CD4-positive, alpha-beta T cell (primary cell): ENCODE data around the gene RRAD. TPM values are rescaled to one million over a fixed set of nuclear protein-coding genes. Genes with fewer than 3 reads are reported as not detected.

Source experiments
- ATAC-seq: fragments of 200-7000 bp; cut with Tn5 transposase; one replicate; pipeline ENCODE4 v1.10.0; 2022; ENCODE audit warnings: mild to moderate bottlenecking; ENCODE audit not compliant: poor library complexity
- CTCF ChIA-PET: fragments of 350-600 bp; sonication (Branson Sonifier 250); formaldehyde crosslinking; loops from one replicate; lab custom pipeline; 2021; ENCODE audit warnings: antibody characterized with exemption, inconsistent platforms; lab: Charles Lee
- POLR2A ChIA-PET: fragments of 350-600 bp; sonication (Branson Sonifier 250); formaldehyde crosslinking; loops from one replicate; lab custom pipeline; 2021; ENCODE audit warnings: antibody characterized with exemption, inconsistent platforms; lab: Charles Lee
- DNase-seq, 14 experiments: peaks; one replicate each; pipeline ENCODE4 v3.0.0-alpha.2; 2013 to 2020; ENCODE audit warnings: mixed read lengths in 2 of 14
- H3K27ac ChIP-seq, 2 donors: one replicate each; pipeline versions ENCODE4 v1.5.1 to v1.7.0; 2013; ENCODE audit warnings: low read length in 2 of 2, low read depth in 1 of 2, mild to moderate bottlenecking in 1 of 2
- H3K27me3 ChIP-seq, 2 experiments: 1 replicate in 1 of 2; 2 replicates in 1 of 2; pipeline versions ENCODE4 v1.6.1 to v1.7.0; 2013; ENCODE audit warnings: low read length in 2 of 2, control low read depth in 1 of 2, mild to moderate bottlenecking in 1 of 2, moderate library complexity in 1 of 2; ENCODE audit not compliant: insufficient read depth in 2 of 2, control insufficient read depth in 1 of 2
- H3K36me3 ChIP-seq: one replicate; pipeline ENCODE4 v1.6.1; 2013; ENCODE audit warnings: low read length, control low read depth; ENCODE audit not compliant: insufficient read depth
- H3K4me1 ChIP-seq: one replicate; pipeline ENCODE4 v1.6.1; 2013; ENCODE audit warnings: low read length, control low read depth; ENCODE audit not compliant: insufficient read depth
- H3K4me3 ChIP-seq: one replicate; pipeline ENCODE4 v1.5.1; 2013; ENCODE audit warnings: mild to moderate bottlenecking, low read length, moderate library complexity
- H3K9me3 ChIP-seq, 2 experiments: 1 replicate in 1 of 2; 2 replicates in 1 of 2; pipeline versions ENCODE4 v1.6.1 to v1.7.0; 2013; ENCODE audit warnings: low read length in 2 of 2, mild to moderate bottlenecking in 2 of 2, control low read depth in 1 of 2, moderate library complexity in 1 of 2; ENCODE audit not compliant: control insufficient read depth in 1 of 2, insufficient read depth in 1 of 2
- H3K27ac Mint-ChIP-seq: one replicate; pipeline ENCODE4 v1.8.0; 2020; ENCODE audit warnings: mixed read lengths
- H3K27me3 Mint-ChIP-seq: one replicate; pipeline ENCODE4 v1.8.0; 2021; ENCODE audit warnings: mixed read lengths
- H3K36me3 Mint-ChIP-seq: one replicate; pipeline ENCODE4 v1.8.0; 2021; ENCODE audit warnings: low read depth, mixed read lengths
- H3K4me1 Mint-ChIP-seq: one replicate; pipeline ENCODE4 v1.8.0; 2021; ENCODE audit warnings: low read depth, mixed read lengths
- H3K4me3 Mint-ChIP-seq: one replicate; pipeline ENCODE4 v1.8.0; 2020; ENCODE audit warnings: mild to moderate bottlenecking, mixed read lengths
- H3K9me3 Mint-ChIP-seq: one replicate; pipeline ENCODE4 v1.8.0; 2020; ENCODE audit warnings: mixed read lengths
- intact Hi-C, 2 experiments: fragments of 100-400 bp; cut with DNase I in 1 of 2; cut with micrococcal nuclease in 1 of 2; formaldehyde crosslinking; loops; one replicate each; pipeline versions ENCODE4 v1.15.1 to v1.9.0; 2023 to 2025; cut with DNase I, micrococcal nuclease
- total RNA-seq, 174 experiments: library from RNA in 2 of 174; stranded (reverse) in 2 of 174; gene quantifications; one replicate each; pipeline ENCODE4 v1.2.3 and lab custom pipeline; 2021 to 2026
- TF ChIP-seq, protein P1 (sequence below): fragments of 200-600 bp; IDR thresholded peaks from one replicate; pipeline ENCODE4 v1.8.0; 2022; ENCODE audit warnings: antibody characterized with exemption, mild to moderate bottlenecking

The RRAD gene
- total RNA-seq, 2 experiments from 2014 or later = 0.28 to 0.49 TPM

DNA sequence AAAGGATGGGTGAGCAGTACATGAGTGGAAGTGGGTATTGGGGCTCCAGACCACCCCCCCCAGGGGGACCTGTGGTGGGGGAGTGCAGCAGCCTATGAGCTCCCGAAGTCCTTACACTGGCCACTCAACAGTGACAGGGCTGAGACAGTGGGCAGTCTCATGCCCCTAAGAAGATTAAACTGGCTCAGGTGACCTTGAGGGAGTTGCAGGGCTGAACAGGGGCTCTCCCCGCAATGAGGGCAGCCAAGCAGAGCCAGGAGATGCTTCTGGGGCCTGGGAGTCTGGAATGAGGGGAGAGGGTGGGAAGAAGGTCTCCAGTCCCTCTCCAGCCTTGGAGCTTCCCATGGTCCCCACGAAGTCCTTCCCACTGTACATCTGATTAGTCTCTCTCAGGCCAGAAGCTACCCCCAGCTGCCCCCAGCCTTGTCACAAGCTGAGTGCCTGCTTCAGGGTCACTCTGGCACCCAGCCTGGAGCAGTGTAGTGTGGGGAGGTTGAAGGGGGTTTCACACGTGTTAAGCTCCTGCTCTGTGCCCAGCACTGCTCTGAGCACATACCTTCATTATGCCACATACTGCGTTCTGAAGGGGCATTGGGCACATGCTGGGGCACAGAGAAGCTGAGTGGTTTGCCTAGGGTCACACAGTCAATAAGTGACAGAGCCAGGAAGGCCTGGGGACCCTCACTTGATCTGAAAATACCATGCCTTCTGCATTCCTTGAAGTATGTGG, 5.6 kb downstream of the RRAD start:
- Mint-ChIP-seq H3K4me3 (no peak overlapping the region), H3K27ac (no peak overlapping the region), H3K27me3 (peaks cover 32% of the 10 kb centered on the region), H3K36me3 (no peaks in the 10 kb centered on the region), H3K9me3 (no peaks in the 10 kb centered on the region), H3K4me1 (no peaks in the 10 kb centered on the region)
- H3K27me3 ChIP-seq = peaks cover 18 to 29% of the 10 kb centered on the region in 2 experiments
- no peak overlapping the region for H3K27ac ChIP-seq
- TF ChIP-seq, protein P1, sequence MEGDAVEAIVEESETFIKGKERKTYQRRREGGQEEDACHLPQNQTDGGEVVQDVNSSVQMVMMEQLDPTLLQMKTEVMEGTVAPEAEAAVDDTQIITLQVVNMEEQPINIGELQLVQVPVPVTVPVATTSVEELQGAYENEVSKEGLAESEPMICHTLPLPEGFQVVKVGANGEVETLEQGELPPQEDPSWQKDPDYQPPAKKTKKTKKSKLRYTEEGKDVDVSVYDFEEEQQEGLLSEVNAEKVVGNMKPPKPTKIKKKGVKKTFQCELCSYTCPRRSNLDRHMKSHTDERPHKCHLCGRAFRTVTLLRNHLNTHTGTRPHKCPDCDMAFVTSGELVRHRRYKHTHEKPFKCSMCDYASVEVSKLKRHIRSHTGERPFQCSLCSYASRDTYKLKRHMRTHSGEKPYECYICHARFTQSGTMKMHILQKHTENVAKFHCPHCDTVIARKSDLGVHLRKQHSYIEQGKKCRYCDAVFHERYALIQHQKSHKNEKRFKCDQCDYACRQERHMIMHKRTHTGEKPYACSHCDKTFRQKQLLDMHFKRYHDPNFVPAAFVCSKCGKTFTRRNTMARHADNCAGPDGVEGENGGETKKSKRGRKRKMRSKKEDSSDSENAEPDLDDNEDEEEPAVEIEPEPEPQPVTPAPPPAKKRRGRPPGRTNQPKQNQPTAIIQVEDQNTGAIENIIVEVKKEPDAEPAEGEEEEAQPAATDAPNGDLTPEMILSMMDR = no peak
- CTCF ChIA-PET = no interaction called here
- H3K4me3 ChIP-seq = no peak overlapping the region
- ATAC-seq (no peak), DNase-seq (no peak)
- intact Hi-C loops = no loop called here
- no peaks in the 10 kb centered on the region for H3K36me3 ChIP-seq
- peaks cover 0 to 11% of the 10 kb centered on the region in 2 experiments for H3K9me3 ChIP-seq
- peaks cover 7% of the 10 kb centered on the region for H3K4me1 ChIP-seq
- POLR2A ChIA-PET = interaction anchor here (0.6 kb wide), 1 partner anchor 45 kb away, joined by 4 read pairs; no protein-coding TSS in a partner anchor

DNA sequence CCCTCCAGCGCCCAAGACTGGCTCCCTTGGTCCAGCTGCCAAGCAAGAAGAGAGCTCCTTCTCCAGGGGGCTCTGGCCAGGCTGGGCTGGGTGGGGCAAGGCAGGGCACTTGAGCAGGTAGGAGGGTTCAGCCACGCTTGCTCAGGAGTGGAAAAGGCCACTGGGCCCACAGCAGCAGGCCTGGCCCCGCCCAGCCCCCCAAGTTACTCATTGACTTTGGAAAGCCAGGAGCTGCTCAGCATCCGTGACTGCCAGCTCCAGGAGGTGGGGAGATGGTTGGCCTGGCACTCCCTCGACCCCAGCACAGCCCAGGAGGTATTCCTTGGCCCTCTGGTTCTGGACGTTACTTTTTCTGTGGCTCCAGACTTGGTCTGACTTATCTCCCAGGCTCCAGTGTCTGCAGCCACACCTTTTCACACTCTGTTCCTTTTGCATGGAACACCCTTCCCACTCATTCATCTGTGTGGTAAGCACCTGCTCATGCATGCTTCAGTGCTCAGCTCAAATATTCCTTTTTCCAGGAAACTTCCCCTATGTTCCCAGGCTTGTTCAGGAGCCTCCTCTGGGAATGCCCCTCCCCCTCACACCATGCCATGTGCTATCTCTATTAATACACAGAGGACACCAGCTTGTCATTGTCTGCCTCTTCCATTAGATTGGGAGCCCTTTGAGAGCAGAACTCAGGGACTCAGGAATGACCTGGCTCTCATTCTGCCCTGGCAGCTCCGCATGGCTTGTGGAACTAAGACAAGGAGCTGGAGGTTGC, 6.3 kb downstream of the RRAD start, which contains the start of gene CDH16:
CDH16 (minus strand) TSS at position 83 of the 766 bp plus-strand sequence. CDS start 820 bp downstream, outside the sequence.
- Histone ChIP-seq H3K4me1 (peaks cover 4% of the 10 kb centered on the region), H3K4me3 (no peak within 1 kb of the TSS), H3K9me3 (peaks cover 0 to 11% of the 10 kb centered on the region in 2 experiments), H3K27ac (no peak within 1 kb of the TSS), H3K36me3 (no peaks in the 10 kb centered on the region), H3K27me3 (peaks cover 13 to 22% of the 10 kb centered on the region in 2 experiments)
- DNase-seq (no peak), ATAC-seq (no peak)
- no peak within 1 kb of the TSS for H3K4me3 Mint-ChIP-seq
- no peaks in the 10 kb centered on the region for H3K4me1 Mint-ChIP-seq
- no peaks in the 10 kb centered on the region for H3K9me3 Mint-ChIP-seq
- ChIA-PET POLR2A (interaction anchor here (0.6 kb wide), 1 partner anchor 45 kb away, joined by 4 read pairs; no protein-coding TSS in a partner anchor), CTCF (no interaction called here)
- no peak within 1 kb of the TSS for H3K27ac Mint-ChIP-seq
- intact Hi-C loops = no loop called here
- TF ChIP-seq, protein P1 = no peak
- H3K27me3 Mint-ChIP-seq = peaks cover 25% of the 10 kb centered on the region
- no peaks in the 10 kb centered on the region for H3K36me3 Mint-ChIP-seq

DNA sequence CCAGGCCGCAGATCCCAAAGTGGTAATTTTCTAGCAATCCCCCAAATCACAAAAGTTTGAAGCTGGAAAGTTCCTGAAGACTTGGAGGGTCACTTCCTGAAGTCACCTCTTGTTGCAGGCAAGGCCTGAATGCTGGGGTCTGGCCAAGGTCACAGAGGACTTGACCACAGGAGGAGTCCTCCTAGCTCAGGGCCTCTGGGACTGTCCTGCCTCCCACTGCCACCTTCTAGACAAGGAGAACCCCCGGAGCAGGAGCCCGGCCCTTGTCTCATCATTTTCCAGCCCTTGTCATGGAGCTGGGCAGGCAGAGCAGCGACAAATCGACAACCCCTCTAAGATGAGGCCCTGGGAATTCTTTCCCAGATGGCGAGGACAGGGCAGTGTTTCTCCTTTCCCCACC, 7.0 kb downstream of the RRAD start:
- Histone ChIP-seq H3K4me1 (no peaks in the 10 kb centered on the region), H3K27me3 (peaks cover 7 to 17% of the 10 kb centered on the region in 2 experiments), H3K36me3 (no peaks in the 10 kb centered on the region), H3K9me3 (peaks cover 0 to 9% of the 10 kb centered on the region in 2 experiments), H3K4me3 (no peak overlapping the region), H3K27ac (no peak overlapping the region)
- intact Hi-C loops = no loop called here
- Mint-ChIP-seq H3K36me3 (no peaks in the 10 kb centered on the region), H3K4me3 (no peak overlapping the region), H3K9me3 (no peaks in the 10 kb centered on the region), H3K4me1 (no peaks in the 10 kb centered on the region), H3K27me3 (peaks cover 19% of the 10 kb centered on the region), H3K27ac (no peak overlapping the region)
- ATAC-seq (no peak), DNase-seq (no peak)
- POLR2A ChIA-PET = no interaction called here
- TF ChIP-seq, protein P1 = no peak
- CTCF ChIA-PET = no interaction called here
